SU-DHL-6 (cell line): Measurements from ENCODE around the gene ZMYND8.

ENCODE experiments used
- H2AFZ ChIP-seq: fragments of 200-600 bp; sonication (generic); 2 replicates; pipeline ENCODE4 v1.6.1; 2014; ENCODE audit warnings: low read depth, mild to moderate bottlenecking, moderate library complexity, mixed read lengths, antibody characterized with exemption, low read length; ENCODE audit not compliant: severe bottlenecking
- H3F3A ChIP-seq: fragments of 200-600 bp; shearing (Covaris generic); 2 replicates; pipeline ENCODE4 v1.6.0; 2016; ENCODE audit warnings: antibody characterized with exemption, mild to moderate bottlenecking; ENCODE audit not compliant: insufficient read depth
- H3K27ac ChIP-seq: fragments of 200-600 bp; sonication (generic); 2 replicates; pipeline ENCODE4 v1.5.1; 2016; ENCODE audit warnings: low read depth, mild to moderate bottlenecking, low read length, moderate library complexity, mixed read lengths
- H3K27me3 ChIP-seq: fragments of 200-600 bp; sonication (generic), shearing (Covaris generic); 2 replicates; pipeline ENCODE4 v1.6.0; 2014; ENCODE audit warnings: mild to moderate bottlenecking, low read length
- H3K36me3 ChIP-seq: fragments of 200-600 bp; sonication (generic); 2 replicates; pipeline ENCODE4 v1.6.1; 2014; ENCODE audit warnings: mild to moderate bottlenecking, low read length, mixed read lengths
- H3K4me2 ChIP-seq: fragments of 300-600, 200-600 bp; shearing (Covaris generic), sonication (generic); 2 replicates; pipeline ENCODE4 v1.6.0; 2014; ENCODE audit warnings: low read length, low read depth, mild to moderate bottlenecking; ENCODE audit not compliant: poor library complexity, severe bottlenecking
- H3K4me3 ChIP-seq: fragments of 200-600 bp; sonication (generic); 2 replicates; pipeline ENCODE4 v1.5.1; 2014; ENCODE audit warnings: antibody characterized with exemption, low read length, mild to moderate bottlenecking, mixed read lengths; ENCODE audit not compliant: insufficient read depth, poor library complexity, severe bottlenecking
- H3K79me2 ChIP-seq: fragments of 200-600 bp; sonication (generic); 2 replicates; pipeline ENCODE4 v1.6.1; 2014; ENCODE audit warnings: mild to moderate bottlenecking, low read length, moderate library complexity; ENCODE audit not compliant: insufficient read depth
- H3K9ac ChIP-seq: fragments of 200-600 bp; sonication (generic); 2 replicates; pipeline ENCODE4 v1.7.0; 2014; ENCODE audit warnings: mild to moderate bottlenecking, low read length
- H3K9me2 ChIP-seq: fragments of 200-600 bp; sonication (generic); replicated peaks from 2 replicates; pipeline ENCODE4 v1.6.1; 2014; ENCODE audit warnings: low read length; ENCODE audit not compliant: insufficient read depth
- H3K9me3 ChIP-seq: fragments of 200-600 bp; sonication (generic); 2 replicates; pipeline ENCODE4 v1.6.1; 2014; ENCODE audit warnings: low read length, mixed read lengths; ENCODE audit not compliant: insufficient read depth
- H4K20me1 ChIP-seq: fragments of 200-600 bp; sonication (generic); 2 replicates; pipeline ENCODE4 v1.6.1; 2014; ENCODE audit warnings: low read depth, mild to moderate bottlenecking, antibody characterized with exemption, low read length, moderate library complexity, mixed read lengths
- EZH2phosphoT487 ChIP-seq: fragments of 200-600 bp; sonication (generic), shearing (Covaris generic); conservative IDR thresholded peaks from 2 replicates; pipeline ENCODE4 v1.6.1; 2018; ENCODE audit warnings: mild to moderate bottlenecking, antibody characterized with exemption, low read length, moderate library complexity, mixed read lengths
- TF ChIP-seq, protein P1 (sequence below): fragments of 200-600 bp; sonication (generic); IDR thresholded peaks from one replicate; pipeline ENCODE4 v1.5.1; 2017; ENCODE audit warnings: antibody characterized with exemption, mild to moderate bottlenecking, low read length, moderate library complexity; ENCODE audit not compliant: insufficient read depth, poor library complexity, severe bottlenecking

ZMYND8 gene

DNA sequence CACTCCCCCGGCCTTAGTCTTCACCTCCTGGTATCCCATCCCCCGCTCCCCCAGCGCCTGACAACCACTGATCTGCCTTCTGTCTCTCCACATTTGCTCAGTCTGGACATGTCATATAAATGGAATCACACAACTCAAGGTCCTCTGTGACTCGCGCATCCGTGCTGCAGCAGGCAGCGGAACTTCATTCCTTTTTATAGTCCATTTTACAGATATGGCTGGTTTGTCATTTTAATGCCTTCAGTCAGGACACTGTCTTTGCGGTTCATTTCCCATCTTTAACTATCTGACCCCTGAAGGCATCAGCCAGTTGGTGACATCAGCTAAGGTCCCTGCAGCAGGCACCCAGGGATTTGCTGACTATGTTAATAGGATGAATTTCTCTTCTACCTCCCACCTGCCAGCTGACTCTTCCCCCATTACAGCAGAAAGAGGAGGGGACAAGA is 125.7 kb downstream of the ZMYND8 start:
- Histone ChIP-seq H3K79me2 (no peaks in the 10 kb centered on the region), H2AFZ (no peak overlapping the region), H3K9me2 (no peaks in the 10 kb centered on the region), H3F3A (no peaks in the 10 kb centered on the region), H3K36me3 (peaks cover 23% of the 10 kb centered on the region; the same call in 1 of the 2 replicates), H3K4me2 (no peak overlapping the region), H3K27ac (no peak overlapping the region), H3K27me3 (no peaks in the 10 kb centered on the region), H3K9me3 (no peaks in the 10 kb centered on the region), H3K4me3 (no peak overlapping the region), H3K9ac (no peak overlapping the region), H4K20me1 (no peaks in the 10 kb centered on the region)
- TF ChIP-seq, protein P1, sequence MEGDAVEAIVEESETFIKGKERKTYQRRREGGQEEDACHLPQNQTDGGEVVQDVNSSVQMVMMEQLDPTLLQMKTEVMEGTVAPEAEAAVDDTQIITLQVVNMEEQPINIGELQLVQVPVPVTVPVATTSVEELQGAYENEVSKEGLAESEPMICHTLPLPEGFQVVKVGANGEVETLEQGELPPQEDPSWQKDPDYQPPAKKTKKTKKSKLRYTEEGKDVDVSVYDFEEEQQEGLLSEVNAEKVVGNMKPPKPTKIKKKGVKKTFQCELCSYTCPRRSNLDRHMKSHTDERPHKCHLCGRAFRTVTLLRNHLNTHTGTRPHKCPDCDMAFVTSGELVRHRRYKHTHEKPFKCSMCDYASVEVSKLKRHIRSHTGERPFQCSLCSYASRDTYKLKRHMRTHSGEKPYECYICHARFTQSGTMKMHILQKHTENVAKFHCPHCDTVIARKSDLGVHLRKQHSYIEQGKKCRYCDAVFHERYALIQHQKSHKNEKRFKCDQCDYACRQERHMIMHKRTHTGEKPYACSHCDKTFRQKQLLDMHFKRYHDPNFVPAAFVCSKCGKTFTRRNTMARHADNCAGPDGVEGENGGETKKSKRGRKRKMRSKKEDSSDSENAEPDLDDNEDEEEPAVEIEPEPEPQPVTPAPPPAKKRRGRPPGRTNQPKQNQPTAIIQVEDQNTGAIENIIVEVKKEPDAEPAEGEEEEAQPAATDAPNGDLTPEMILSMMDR, result no peak
- TF ChIP-seq EZH2phosphoT487, result no peak

DNA sequence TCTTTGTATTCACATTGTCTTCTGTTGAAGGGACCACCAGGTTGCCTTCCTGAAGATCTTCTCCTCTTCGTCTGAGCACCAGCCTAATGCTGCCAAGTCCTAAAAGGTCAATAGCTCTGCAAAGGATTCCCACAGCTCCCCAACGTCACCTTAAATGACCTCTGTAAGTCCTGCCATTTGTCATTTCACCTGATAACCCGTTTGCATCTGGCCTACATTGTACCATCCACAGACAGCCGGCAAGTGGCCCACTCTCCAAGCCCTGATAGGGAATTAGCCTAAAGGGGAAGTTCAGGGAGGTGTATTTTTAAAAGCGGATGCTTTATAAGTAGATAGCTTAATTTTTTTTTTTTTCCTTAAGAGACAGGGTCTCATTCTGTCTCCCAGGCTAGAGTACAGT is 127.8 kb downstream of the ZMYND8 start:
- Histone ChIP-seq H4K20me1 (no peaks in the 10 kb centered on the region), H3K36me3 (peaks cover 26% of the 10 kb centered on the region; the same call in 1 of the 2 replicates), H3K9ac (no peak overlapping the region), H3F3A (no peaks in the 10 kb centered on the region; the same call in 1 of the 2 replicates), H3K4me3 (no peak overlapping the region), H3K27ac (no peak overlapping the region), H3K4me2 (no peak overlapping the region), H3K27me3 (no peaks in the 10 kb centered on the region), H3K79me2 (no peaks in the 10 kb centered on the region), H3K9me3 (no peaks in the 10 kb centered on the region), H3K9me2 (no peaks in the 10 kb centered on the region), H2AFZ (no peak overlapping the region)
- TF ChIP-seq EZH2phosphoT487, result no peak

DNA sequence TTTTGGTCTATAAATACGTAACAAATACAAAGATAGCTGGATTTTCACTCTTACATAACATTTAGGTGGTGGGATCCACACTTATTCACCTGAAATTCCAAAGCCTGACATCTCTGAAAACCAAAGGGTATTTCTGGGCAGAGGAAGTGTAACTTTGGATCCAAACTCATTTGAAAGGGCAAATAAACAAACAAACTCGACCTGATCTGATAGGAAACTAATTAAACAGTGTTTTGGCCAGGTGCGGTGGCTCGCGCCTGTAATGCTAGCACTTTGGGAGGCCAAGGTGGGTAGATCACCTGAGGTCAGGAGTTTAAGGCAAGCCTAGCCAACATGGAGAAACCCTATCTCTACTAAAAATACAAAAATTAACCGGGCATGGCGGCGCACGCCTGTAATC is 128.9 kb downstream of the ZMYND8 start:
- Histone ChIP-seq H3K4me3 (no peak overlapping the region), H3F3A (no peaks in the 10 kb centered on the region; the same call in 1 of the 2 replicates), H3K79me2 (no peaks in the 10 kb centered on the region), H2AFZ (no peak overlapping the region), H3K36me3 (peaks cover 27% of the 10 kb centered on the region; the same call in 1 of the 2 replicates), H3K9ac (no peak overlapping the region), H3K9me2 (no peaks in the 10 kb centered on the region), H3K27ac (no peak overlapping the region), H3K27me3 (no peaks in the 10 kb centered on the region), H3K4me2 (no peak overlapping the region), H4K20me1 (no peaks in the 10 kb centered on the region), H3K9me3 (no peaks in the 10 kb centered on the region)
- TF ChIP-seq, protein P1, result no peak
- no peak for TF ChIP-seq EZH2phosphoT487

DNA sequence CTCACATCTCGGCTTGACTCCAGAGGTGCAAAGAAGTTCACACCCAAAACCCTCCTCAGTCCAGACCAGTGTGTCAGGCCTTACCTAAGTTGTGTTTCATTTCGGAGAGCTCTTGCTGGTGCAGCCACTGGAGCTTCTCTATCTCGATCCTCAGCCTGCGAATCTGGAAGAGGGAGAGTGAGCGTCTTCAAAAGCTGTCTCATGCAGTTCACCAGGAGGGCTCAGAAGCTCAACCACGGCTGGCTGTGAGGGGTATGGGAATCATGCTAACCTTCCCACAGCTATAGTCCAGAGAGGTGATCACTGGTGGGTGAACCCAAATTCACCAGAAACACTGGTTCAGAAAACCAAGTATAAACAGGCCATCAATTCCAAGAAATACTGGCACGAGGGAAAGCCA is 129.4 kb downstream of the ZMYND8 start:
- H3K36me3 ChIP-seq, result peaks cover 27% of the 10 kb centered on the region; the same call in 1 of the 2 replicates
- no peak for TF ChIP-seq EZH2phosphoT487
- TF ChIP-seq, protein P1, result no peak
- H3F3A ChIP-seq, result no peaks in the 10 kb centered on the region; the same call in 1 of the 2 replicates
- no peaks in the 10 kb centered on the region for H3K27me3 ChIP-seq
- H2AFZ ChIP-seq, result no peak overlapping the region
- no peak overlapping the region for H3K4me2 ChIP-seq
- H3K27ac ChIP-seq, result no peak overlapping the region
- H3K9ac ChIP-seq, result no peak overlapping the region
- no peaks in the 10 kb centered on the region for H4K20me1 ChIP-seq
- H3K79me2 ChIP-seq, result no peaks in the 10 kb centered on the region
- no peaks in the 10 kb centered on the region for H3K9me3 ChIP-seq
- H3K9me2 ChIP-seq, result no peaks in the 10 kb centered on the region
- H3K4me3 ChIP-seq, result no peak overlapping the region
